Heart left ventricle (tissue), 16 donors: ENCODE measurements around the gene ANXA2. TPM values are rescaled to one million over a fixed set of nuclear protein-coding genes. Genes with fewer than 3 reads are reported as not detected.
A peak's percentile ranks its signal among the peaks of the same experiment; 100 is the strongest.

Source experiments
- ATAC-seq, 4 donors: fragments of 200-7000 bp; cut with Tn5 transposase; one replicate each; pipeline ENCODE4 v1.9.1; 2020 to 2022; ENCODE audit warnings: moderate library complexity in 4 of 4, mild to moderate bottlenecking in 3 of 4, moderate number of reproducible peaks in 1 of 4
- DNase-seq, 5 donors: peaks; one replicate each; pipeline ENCODE4 v3.0.0-alpha.2; 2020
- H3K27ac ChIP-seq, 12 donors: fragments of 200-600 bp; sonication (generic) in 4 of 12; one replicate each; pipeline versions ENCODE4 v1.5.0 to v1.8.0; 2016 to 2022; ENCODE audit warnings: mild to moderate bottlenecking in 2 of 12
- H3K27me3 ChIP-seq, 9 donors: fragments of 200-600 bp; sonication (generic) in 2 of 9; one replicate each; pipeline versions ENCODE4 v1.5.1 to v1.8.0; 2016 to 2022; ENCODE audit warnings: mild to moderate bottlenecking in 3 of 9
- H3K36me3 ChIP-seq, 9 donors: fragments of 200-600 bp; sonication (generic) in 2 of 9; one replicate each; pipeline versions ENCODE4 v1.5.0 to v1.8.0; 2018 to 2022; ENCODE audit warnings: mild to moderate bottlenecking in 2 of 9
- H3K4me1 ChIP-seq, 12 donors: fragments of 200-600 bp; sonication (generic) in 4 of 12; one replicate each; pipeline versions ENCODE4 v1.5.0 to v1.8.0; 2016 to 2022; ENCODE audit warnings: mild to moderate bottlenecking in 3 of 12
- H3K4me3 ChIP-seq, 12 donors: fragments of 200-600 bp; sonication (generic) in 4 of 12; one replicate each; pipeline versions ENCODE4 v1.5.0 to v1.8.0; 2017 to 2022; ENCODE audit warnings: mild to moderate bottlenecking in 9 of 12, moderate library complexity in 4 of 12
- H3K9me3 ChIP-seq, 12 donors: fragments of 200-600 bp; sonication (generic) in 4 of 12; one replicate each; pipeline versions ENCODE4 v1.5.0 to v1.8.0; 2016 to 2022; ENCODE audit warnings: mild to moderate bottlenecking in 1 of 12
- CTCF ChIP-seq, 12 donors: fragments of 200-600 bp; sonication (generic) in 4 of 12; IDR thresholded peaks; one replicate each; pipeline versions ENCODE4 v1.5.0 to v1.8.0; 2018 to 2022; ENCODE audit warnings: antibody characterized with exemption in 12 of 12, mild to moderate bottlenecking in 5 of 12
- POLR2A ChIP-seq, 2 donors: fragments of 450-650 bp; IDR thresholded peaks; one replicate each; pipeline ENCODE4 v1.6.1; 2017; ENCODE audit warnings: antibody characterized with exemption in 2 of 2, mild to moderate bottlenecking in 2 of 2, moderate library complexity in 2 of 2
- WGBS, 4 donors: extraction: QIAGEN DNeasy Blood & Tissue Kit in 2 of 4; methylation state at CpG; one replicate each; pipeline versions ENCODE4 v1.1.5 to v1.1.7; 2013 to 2018; 5-methylcytosine and 5-hydroxymethylcytosine counted together
- intact Hi-C, 10 donors: fragments of 100-400 bp; cut with DNase I; formaldehyde crosslinking; loops; one replicate each; pipeline versions ENCODE4 v1.11.1 to v1.14.2; 2022
- polyA plus RNA-seq, 2 donors: library from polyadenylated mRNA; stranded (reverse); fragments of 200-250 nt; gene quantifications; one replicate each; pipeline ENCODE4 v1.2.3, GENCODE V29; 2013
- total RNA-seq, 9 donors: library from RNA; depleted of rRNA in 2 of 9; stranded (reverse); fragments of >200 nt in 2 of 9; fragmentation: NEBNext Ultra II Directional in 3 of 9; extraction: Animal tissue kit (Norgen Biotek cat#: 25700) in 3 of 9; gene quantifications; one replicate each; pipeline versions ENCODE4 v1.1.0 to v1.2.4, GENCODE V29; 2016 to 2023
- donor health status: ischemic (EF 13 %, LVEDD 7.1; RV severe dilation, severe dysfunction).
- donor health status: healthy with polysubstance abuse.
- donor health status: DM: no; HTN: yes; CAD: no.
- donor health status: DM: no; HTN: no; CAD: no.
- donor health status: ischemic (EF 25% LVEDD 6.9; RV normal size, moderate dysfunction).
- donor health status: ischemic (EF 25% LVEDD 5.7; RV mildly dilated, moderate dysfunction).
- donor health status: healthy.
- donor health status: DM: yes; HTN: yes; CAD: no.
- donor health status: ischemic (EF 35%, LVEDD 5.7; RV mildly dilated, moderate dysfunction).
- donor health status: nonischemic (EF 11% LVEDD 7.7; RV severe dilation, severe dysfunction).
- donor health status: DM: yes; HTN: yes; CAD: no.
- donor health status: PGD.
- donor health status: ischemic (EF 29% LVEDD 5.4; RV normal size, mild dysfunction).
- donor health status: nonischemic (EF 23%, LVEDD 6.1; RV moderate dilation, normal function).

Gene ANXA2
- total and polyA plus RNA-seq, 11 donors: 106 to 547 (median 207) TPM

GRCh38 chr15:60394689-60395097 is 3.1 kb downstream of the ANXA2 start:
- Histone ChIP-seq H3K27me3 (no peaks in the 10 kb centered on the region), H3K4me1 (peaks cover 14 to 77% (median 65%) of the 10 kb centered on the region in 12 donors), H3K4me3 (peak overlapping the region in 7 of 12 donors; percentile 4 to 90 (median 74)), H3K36me3 (peaks cover 0 to 46% (median 6%) of the 10 kb centered on the region in 9 donors), H3K9me3 (no peaks in the 10 kb centered on the region), H3K27ac (peak overlapping the region; percentile 56 to 97 (median 89))
- DNase-seq (no peak), ATAC-seq (no peak)
- WGBS, 4 donors: 33 to 60% (median 54%) methylated on average over 1 of the region's 1 CpG
- intact Hi-C loops: loop anchor here in 7 of 10 donors (5.0 kb wide), 3 partner anchors 32 to 48 kb away; no protein-coding TSS in a partner anchor
- no peak for TF ChIP-seq CTCF (IDR thresholded peaks at IDR 0.05)
- no peak for TF ChIP-seq POLR2A (IDR thresholded peaks at IDR 0.05)

DNA sequence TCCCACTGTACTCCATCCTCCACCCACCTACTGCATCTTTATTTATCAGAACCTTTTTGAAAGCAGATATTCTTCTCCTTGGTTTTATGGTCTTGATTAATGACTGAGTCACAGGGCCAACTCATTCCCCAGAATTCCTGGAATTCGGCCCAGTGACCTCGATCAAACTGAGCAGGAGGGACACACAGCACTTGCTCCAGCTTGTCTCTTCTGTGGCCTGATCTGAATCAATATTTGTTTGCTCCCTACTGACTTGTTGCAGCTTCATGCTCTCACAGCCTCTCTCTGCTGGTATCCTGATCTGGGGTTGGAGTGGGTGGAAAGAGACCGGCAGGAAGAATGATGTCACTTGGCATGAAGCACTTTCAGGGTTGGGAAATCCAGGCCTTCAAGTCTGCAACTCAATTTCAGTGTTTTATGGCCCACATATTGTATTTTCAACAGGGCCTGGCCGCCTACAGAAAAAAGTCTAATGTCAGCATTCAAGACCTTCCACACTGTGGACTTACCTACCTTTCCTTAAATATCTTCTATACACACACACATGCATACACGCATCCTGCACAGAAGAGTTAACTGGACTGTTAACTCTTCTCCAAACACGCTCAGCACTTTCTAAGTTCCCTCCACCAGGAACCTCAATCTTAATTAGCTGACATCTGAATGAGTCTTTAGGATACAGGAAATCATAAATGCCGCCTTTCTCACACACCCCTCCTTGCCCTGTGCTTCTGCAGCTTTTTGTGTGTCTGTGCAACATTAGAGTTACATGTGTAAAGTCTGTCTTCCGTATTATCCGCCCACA is 4.6 kb downstream of the ANXA2 start:
- H3K4me3 ChIP-seq: peak overlapping the region in 9 of 12 donors; percentile 0 to 89 (median 22)
- no peaks in the 10 kb centered on the region for H3K9me3 ChIP-seq
- TF ChIP-seq POLR2A (IDR thresholded peaks at IDR 0.05) (no peak), CTCF (IDR thresholded peaks at IDR 0.05) (no peak)
- H3K36me3 ChIP-seq: peaks cover 0 to 55% (median 6%) of the 10 kb centered on the region in 9 donors
- H3K27ac ChIP-seq: peak overlapping the region; percentile 56 to 97 (median 89)
- DNase-seq (peak in 4 of 5 donors; percentile 62 to 82 (median 75)), ATAC-seq (peak; percentile 33 to 71 (median 62))
- H3K27me3 ChIP-seq: no peaks in the 10 kb centered on the region
- H3K4me1 ChIP-seq: peaks cover 14 to 85% (median 71%) of the 10 kb centered on the region in 12 donors
- WGBS, 4 donors: 31 to 42% (median 37%) methylated on average over 9 of the region's 9 CpGs
- intact Hi-C loops: loop anchor here in 2 of 10 donors (2.0 to 5.0 kb wide), 2 partner anchors 22 to 36 kb away; no protein-coding TSS in a partner anchor

DNA sequence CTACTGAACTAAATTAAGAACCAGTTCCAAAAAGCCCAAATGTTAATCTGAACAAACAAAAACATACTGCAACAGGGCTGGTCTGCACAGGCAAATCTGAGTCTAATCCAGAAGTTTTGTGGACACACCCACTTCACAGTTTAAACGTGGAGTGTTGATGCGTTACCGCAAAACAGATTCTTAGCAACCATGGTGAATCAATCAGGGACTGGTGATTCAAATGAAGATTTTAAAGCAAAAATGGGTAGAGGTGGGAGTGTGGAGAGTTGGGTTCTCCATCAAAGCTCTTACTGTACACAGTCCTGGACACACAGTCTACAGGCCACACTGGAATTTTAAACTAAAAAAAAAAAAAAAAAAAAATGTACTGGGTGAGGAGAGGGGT is 5.2 kb downstream of the ANXA2 start:
- Histone ChIP-seq H3K4me3 (peak overlapping the region in 7 of 12 donors; percentile 2 to 89 (median 22)), H3K27ac (peak overlapping the region; percentile 25 to 97 (median 89)), H3K9me3 (no peaks in the 10 kb centered on the region), H3K27me3 (no peaks in the 10 kb centered on the region), H3K4me1 (peaks cover 14 to 91% (median 71%) of the 10 kb centered on the region in 12 donors), H3K36me3 (peaks cover 0 to 57% (median 6%) of the 10 kb centered on the region in 9 donors)
- DNase-seq: no peak
- WGBS, 4 donors: 30 to 47% (median 36%) methylated on average over 3 of the region's 3 CpGs
- TF ChIP-seq POLR2A (IDR thresholded peaks at IDR 0.05) (no peak), CTCF (IDR thresholded peaks at IDR 0.05) (no peak)
- peak in 2 of 4 donors; percentile 1 to 25 for ATAC-seq
- intact Hi-C loops: loop anchor here in 2 of 10 donors (2.0 to 5.0 kb wide), 2 partner anchors 22 to 35 kb away; no protein-coding TSS in a partner anchor

DNA sequence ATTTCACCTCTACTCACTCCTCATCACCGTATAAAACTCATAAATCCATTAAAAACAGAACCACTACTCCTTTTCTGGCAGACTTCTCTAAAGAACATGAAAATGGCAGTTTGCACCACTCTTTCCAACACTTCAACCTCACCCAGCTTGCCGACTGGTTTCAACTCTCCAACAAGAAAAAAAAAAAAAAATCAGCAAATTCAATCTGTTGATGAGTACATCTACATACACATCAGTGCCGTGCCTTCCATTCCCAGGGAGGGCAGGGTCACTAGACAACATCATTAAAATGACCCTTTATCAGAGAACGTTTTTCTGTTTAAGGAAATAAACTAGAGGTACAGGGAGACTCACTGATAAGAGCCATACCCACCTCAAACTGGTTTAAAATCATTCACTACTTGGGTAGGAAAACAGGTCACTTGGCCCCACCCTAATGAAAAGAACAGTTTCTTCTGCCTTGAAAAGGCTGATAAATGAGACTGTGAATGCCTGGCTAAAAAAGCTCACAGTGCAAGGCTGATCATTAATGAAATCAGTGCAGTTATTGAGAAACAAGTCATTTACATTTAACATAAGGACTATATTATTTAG is 6.0 kb downstream of the ANXA2 start:
- H3K27me3 ChIP-seq: no peaks in the 10 kb centered on the region
- TF ChIP-seq CTCF (IDR thresholded peaks at IDR 0.05): no peak
- TF ChIP-seq POLR2A (IDR thresholded peaks at IDR 0.05): no peak
- peak overlapping the region in 3 of 12 donors; percentile 25 to 86 (median 29) for H3K4me3 ChIP-seq
- DNase-seq (no peak), ATAC-seq (no peak)
- H3K36me3 ChIP-seq: peaks cover 0 to 61% (median 6%) of the 10 kb centered on the region in 9 donors
- H3K4me1 ChIP-seq: peaks cover 14 to 98% (median 72%) of the 10 kb centered on the region in 12 donors
- intact Hi-C loops: loop anchor here in 2 of 10 donors (2.0 to 5.0 kb wide), 2 partner anchors 21 to 35 kb away; no protein-coding TSS in a partner anchor
- 36 to 42% (median 41%) methylated on average over 4 of the region's 4 CpGs for WGBS, 4 donors
- H3K9me3 ChIP-seq: no peaks in the 10 kb centered on the region
- peak overlapping the region in 11 of 12 donors; percentile 47 to 97 (median 87) for H3K27ac ChIP-seq
